Ureter (tissue), 1 donor: ENCODE measurements around the gene KCND1. TPM values are rescaled to one million over a fixed set of nuclear protein-coding genes. Genes with fewer than 3 reads are reported as not detected.
"Not testable (repeated sequence)": the region's sequence is repeated elsewhere in the genome, so short reads cannot be mapped to it uniquely, and the experiment has no call there.

Experiments used
- DNase-seq: peaks from one replicate; pipeline ENCODE4 v3.0.0-alpha.2; 2020; ENCODE audit warnings: low spot score
- total RNA-seq: library from RNA; stranded (reverse); gene quantifications from one replicate; pipeline ENCODE4 v1.2.4, GENCODE V29; 2023
- donor health status: DM: yes; HTN: yes; CAD: no.

Gene KCND1
- total RNA-seq: 3.4 TPM

- peak; percentile 63 for DNase-seq
Observed at GRCh38 chrX:48971249-48972219, at the start of gene KCND1. TSS of gene KCND1 (minus strand) at chrX:48971844. CDS start at chrX:48970271, 1,573 bp downstream.

- no peak for DNase-seq
Observed at GRCh38 chrX:49019599-49020249, 48.1 kb upstream of the KCND1 start.

GRCh38 chrX:49019050-49019449, 47.4 kb upstream of the KCND1 start:
- no peak for DNase-seq

GRCh38 chrX:49003696-49004095, 32.1 kb upstream of the KCND1 start:
- DNase-seq: no peak

- DNase-seq: peak; percentile 74
Observed at GRCh38 chrX:49002091-49002935, 30.7 kb upstream of the KCND1 start, which contains the start of gene GRIPAP1. TSS of gene GRIPAP1 (minus strand) at chrX:49002264. CDS start at chrX:49002229, 35 bp downstream.

- no peak for DNase-seq
Observed at GRCh38 chrX:49001521-49002090, 30.0 kb upstream of the KCND1 start.

- DNase-seq: no peak
Observed at GRCh38 chrX:49000636-49001035, 29.0 kb upstream of the KCND1 start.

GRCh38 chrX:48999030-48999429, 27.4 kb upstream of the KCND1 start:
- DNase-seq: no peak

- no peak for DNase-seq
Observed at GRCh38 chrX:48998391-48998790, 26.7 kb upstream of the KCND1 start.

- no peak for DNase-seq
Observed at GRCh38 chrX:48997865-48998264, 26.2 kb upstream of the KCND1 start.

- DNase-seq: no peak
Observed at GRCh38 chrX:48997455-48997854, 25.8 kb upstream of the KCND1 start.

- no peak for DNase-seq
Observed at GRCh38 chrX:48996969-48997368, 25.3 kb upstream of the KCND1 start.

- DNase-seq: no peak
Observed at GRCh38 chrX:48992341-48992740, 20.7 kb upstream of the KCND1 start.

GRCh38 chrX:48989483-48989882, 17.8 kb upstream of the KCND1 start:
- DNase-seq: no peak

GRCh38 chrX:48983896-48984295, 12.3 kb upstream of the KCND1 start:
- DNase-seq: no peak

GRCh38 chrX:48983081-48983480, 11.4 kb upstream of the KCND1 start:
- DNase-seq: no peak

GRCh38 chrX:48981178-48981577, 9.5 kb upstream of the KCND1 start:
- DNase-seq: no peak

GRCh38 chrX:48980341-48980740, 8.7 kb upstream of the KCND1 start:
- DNase-seq: not testable (repeated sequence)

GRCh38 chrX:48978226-48978625, 6.6 kb upstream of the KCND1 start:
- DNase-seq: no peak

GRCh38 chrX:48976086-48976485, 4.4 kb upstream of the KCND1 start:
- no peak for DNase-seq

GRCh38 chrX:48975541-48975940, 3.9 kb upstream of the KCND1 start:
- no peak for DNase-seq

GRCh38 chrX:48975041-48975440, 3.4 kb upstream of the KCND1 start:
- no peak for DNase-seq
